Measurements from ENCODE around the gene TGFBR3.

Gene TGFBR3

GRCh38 chr1:91885716-91886506, at the start of gene TGFBR3:
TGFBR3 (minus strand) TSS chr1:91886151; CDS start chr1:91861531, 24,620 bp downstream.
- FAIRE-seq, result no peak

DNA sequence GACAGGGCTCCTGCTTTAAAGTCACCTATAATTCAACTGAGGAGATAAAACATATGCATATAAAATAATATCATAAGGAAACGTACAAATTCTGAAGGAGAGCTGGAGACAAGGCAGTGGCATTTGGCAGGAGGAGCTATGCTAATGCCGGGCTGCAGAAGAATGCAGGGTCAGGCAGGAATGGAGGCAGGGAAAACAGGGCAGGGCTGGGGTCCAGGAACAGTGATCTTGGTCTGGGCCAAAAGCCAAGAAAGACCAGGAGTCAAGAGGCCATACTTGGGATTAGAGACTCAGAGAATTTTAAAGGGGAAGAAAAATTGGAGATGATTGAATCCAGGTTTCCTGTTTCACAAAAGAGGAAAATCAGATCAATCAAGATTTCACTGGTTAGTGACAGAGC, 43.3 kb upstream of the TGFBR3 start:
- no peak for FAIRE-seq

- FAIRE-seq, result no peak
Observed at GRCh38 chr1:91928026-91928425, 42.1 kb upstream of the TGFBR3 start.

- no peak for FAIRE-seq
Observed at GRCh38 chr1:91925644-91926435, 39.9 kb upstream of the TGFBR3 start.

DNA sequence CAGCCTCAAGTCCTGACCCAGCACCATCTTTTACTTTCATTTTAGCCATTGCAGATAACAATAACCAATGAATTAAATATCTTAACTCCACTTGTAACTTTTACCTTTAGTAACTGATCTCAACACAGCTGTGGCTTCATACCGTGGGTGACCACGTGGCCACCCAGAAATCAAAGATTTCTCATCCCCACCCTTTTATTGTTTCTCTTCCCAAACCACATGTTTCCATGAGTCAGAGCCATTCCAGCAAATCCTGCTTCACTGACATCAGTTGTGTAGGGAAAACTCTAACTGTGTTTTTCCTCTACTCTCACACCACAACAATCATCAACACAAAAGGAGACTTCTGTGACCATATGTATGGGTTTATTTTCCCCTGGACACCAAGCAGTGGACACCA, 38.2 kb upstream of the TGFBR3 start:
- no peak for FAIRE-seq

GRCh38 chr1:91919962-91920361, 34.0 kb upstream of the TGFBR3 start:
- no peak for FAIRE-seq

- FAIRE-seq, result no peak
Observed at GRCh38 chr1:91916811-91917460, 31.0 kb upstream of the TGFBR3 start.

DNA sequence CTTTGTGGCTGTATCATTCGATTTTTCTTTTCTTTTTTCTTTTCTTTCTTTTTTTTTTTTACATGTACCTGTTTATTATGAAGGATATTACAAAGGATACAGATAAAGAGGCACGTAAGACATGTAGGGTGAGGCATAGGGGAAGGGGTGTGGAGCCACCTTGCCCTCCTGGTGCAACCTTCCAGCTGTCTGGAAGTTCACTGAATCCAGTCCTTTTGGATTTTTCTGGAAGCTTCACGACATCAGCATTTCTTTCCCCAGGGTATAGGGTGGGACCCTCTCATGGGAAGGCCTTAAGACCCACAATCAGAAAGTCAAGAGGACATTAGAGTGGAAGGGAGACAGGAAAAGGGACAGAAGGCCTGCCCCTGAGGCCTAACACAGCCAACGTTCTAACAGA, 30.1 kb upstream of the TGFBR3 start:
- FAIRE-seq, result no peak

GRCh38 chr1:91913018-91913417, 27.1 kb upstream of the TGFBR3 start:
- FAIRE-seq, result no peak

DNA sequence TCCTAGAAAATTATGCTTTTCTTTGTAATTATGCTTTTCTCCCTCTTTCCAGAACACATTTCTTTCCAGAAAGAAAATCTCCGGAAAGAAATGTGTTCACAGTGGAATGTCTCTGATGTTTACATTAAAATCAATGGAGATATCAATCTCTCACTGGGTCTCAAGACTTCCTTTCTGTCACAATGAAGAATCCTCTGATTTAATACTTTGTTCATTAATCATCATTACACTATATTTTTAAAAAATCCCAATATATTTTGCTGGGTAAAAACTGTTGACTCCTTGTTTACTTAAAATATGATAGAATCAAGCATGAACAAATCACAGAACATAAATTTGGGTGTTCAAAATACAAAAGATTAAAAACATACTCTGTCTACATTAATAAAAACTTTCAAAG, 26.3 kb upstream of the TGFBR3 start:
- no peak for FAIRE-seq

DNA sequence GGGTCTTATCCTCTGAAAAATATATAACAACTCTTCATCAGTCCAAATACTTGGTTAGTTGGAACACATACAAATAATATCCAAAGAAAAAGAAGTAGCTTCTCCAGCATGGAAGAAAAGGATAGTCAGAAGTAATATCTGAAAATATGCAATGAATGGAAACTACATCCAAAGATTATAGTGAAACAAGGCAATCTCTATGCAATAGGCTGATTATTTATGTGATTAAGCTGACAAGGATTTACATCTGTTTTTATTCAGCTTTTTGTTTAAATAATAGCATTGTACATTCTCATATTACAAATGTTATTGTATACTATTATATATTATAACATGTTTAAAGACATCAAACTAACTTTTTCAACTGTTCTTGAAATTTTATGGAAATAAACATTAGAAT, 15.3 kb upstream of the TGFBR3 start:
- no peak for FAIRE-seq

DNA sequence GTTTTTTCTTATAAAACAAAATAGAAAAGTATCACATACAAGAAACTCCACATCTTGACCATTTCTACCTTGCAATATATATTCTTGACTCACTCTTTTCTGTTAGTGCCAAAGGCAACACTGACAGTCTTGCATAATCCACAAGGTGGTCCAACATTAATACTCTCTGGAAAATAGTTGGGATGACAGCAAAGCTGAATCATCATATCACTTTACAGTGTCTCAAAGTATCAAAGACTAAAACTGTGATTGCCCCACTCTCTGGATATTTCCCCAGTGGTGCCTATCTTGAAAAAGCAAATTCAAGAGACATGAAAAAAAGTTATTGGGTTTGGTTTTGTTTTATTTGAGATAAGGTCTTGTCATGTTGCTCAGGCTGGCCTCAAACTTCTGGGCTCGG, 14.6 kb upstream of the TGFBR3 start:
- FAIRE-seq, result no peak

DNA sequence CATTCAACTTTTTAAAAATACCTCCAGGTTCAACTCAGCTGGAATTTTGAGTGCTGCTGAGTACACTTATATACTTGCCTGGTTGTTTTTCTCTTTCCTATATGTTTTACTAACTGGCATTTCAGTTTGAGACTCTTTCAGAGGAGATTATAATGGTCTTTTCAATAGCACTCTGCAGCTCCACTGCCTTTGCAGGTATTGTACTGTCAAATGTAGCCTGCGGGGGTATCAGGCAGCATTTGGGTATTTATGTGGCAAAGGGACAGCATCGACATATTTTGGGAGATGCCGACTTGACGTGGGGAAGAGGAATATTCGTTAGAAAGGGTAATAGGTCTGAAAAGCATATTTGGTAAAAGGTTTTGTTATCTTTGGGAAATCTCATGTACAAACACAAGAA, 11.1 kb upstream of the TGFBR3 start:
- no peak for FAIRE-seq

DNA sequence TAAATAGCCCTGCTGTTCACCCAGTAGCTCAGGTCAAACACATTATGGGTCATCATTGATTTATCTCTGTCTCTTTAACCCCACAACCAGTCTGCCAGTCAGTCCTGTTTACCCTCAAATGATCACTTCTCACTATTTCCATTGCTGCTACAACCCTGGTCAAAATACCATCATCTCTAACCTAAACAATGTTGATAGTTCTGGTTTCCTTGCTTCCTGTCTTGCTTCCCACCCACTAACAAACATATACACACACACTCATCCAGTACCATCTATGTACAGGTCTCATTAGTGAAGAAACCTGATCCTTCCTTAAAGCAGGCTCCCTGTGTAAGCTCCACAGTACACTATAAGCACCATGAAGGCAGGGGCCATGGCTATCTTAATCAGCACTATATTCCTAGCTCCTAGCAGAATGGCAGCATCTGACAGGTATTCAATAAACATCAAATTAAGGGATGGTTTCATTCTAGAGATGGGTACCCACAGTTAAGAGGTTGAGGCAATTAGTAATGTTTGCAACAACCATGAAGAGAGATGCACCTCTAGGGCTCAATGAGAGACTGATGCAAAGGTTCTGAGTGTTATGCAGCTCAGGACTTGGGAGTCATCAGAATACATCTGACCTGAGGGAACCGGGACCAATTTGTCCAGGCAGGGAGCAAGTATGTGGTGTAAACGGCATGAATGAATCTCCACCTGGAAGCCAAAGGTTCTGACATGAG, 10.0 kb upstream of the TGFBR3 start:
- FAIRE-seq, result no peak

- no peak for FAIRE-seq
Observed at GRCh38 chr1:91894036-91894761, 8.2 kb upstream of the TGFBR3 start.

DNA sequence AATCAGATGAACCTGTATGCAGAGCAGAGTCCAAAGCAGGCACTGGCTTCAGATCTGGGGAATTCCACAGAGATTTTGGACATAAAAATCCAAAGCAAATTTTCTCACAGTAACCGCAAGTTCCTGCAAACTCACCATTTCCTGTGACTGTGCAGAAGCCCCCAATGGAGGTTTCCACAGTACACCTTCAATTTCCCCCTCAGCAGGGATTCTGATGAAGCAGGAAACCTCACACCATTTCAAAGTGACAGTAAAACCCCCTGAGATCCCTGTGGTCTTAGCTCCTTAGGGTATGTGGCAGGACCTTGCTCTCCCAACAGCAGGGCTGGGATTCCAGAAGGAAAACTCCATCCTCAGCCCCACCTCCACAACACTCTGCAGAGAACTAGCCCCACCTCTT, 6.0 kb upstream of the TGFBR3 start:
- FAIRE-seq, result no peak

GRCh38 chr1:91891454-91891853, 5.5 kb upstream of the TGFBR3 start:
- FAIRE-seq, result no peak

DNA sequence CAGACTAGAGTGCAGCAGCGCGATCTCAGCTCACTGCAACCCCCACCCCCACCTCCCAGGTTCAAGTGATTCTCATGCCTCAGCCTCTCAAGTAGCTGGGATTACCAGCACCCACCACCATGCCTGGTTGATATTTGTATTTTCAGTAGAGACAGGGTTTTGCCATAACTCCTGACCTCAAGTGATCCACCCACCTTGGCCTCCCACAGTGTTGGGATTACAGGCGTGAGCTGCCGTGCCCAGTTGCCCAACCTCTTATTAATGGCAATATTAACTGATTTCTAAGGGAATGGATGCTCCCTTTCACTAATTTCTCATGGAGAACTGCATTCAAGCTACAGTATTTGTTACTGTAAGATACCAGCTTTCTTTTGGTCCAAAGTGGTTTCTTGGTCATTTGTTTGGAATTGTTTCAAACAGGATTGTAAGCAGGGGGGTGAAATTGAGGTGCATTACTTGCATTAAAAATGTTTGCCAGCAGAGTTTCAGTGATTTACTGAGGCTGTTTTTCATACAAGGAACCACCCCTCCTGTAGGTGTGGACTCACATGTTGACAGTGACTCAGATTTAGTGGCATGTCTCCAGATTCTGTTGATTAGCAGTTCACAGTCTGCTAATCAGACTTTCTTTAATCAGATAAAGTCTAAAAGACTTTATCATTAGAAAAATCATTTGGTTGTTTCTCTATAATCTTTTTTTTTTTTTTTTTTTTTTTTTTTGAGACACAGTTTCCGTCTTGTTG, 3.9 kb upstream of the TGFBR3 start:
- no peak for FAIRE-seq

DNA sequence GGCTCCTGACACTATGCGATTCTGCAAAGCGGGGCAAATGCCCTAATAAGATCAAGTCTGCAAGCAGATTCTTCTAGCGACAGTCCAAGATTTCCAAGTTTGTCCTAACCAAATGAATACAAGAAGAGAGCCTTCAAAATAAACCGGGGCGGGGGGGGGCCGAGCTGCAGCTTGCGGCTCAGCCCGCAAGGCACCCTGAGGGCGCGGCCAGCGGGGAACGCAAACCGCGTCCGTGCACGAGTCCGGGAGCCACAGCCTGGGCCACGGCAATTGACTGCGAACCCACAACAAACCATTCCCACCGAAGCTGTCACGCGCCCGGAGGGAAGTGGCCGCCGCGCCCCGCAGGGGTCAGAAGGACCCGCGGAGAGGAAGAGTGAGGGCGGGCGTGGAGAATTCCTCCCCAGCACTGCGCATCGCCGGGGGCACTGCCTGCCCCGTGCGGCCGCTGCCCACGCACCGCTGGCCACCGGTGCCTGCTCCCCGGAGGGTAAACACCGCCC, 687 bp downstream of the TGFBR3 start:
- FAIRE-seq, result no peak

DNA sequence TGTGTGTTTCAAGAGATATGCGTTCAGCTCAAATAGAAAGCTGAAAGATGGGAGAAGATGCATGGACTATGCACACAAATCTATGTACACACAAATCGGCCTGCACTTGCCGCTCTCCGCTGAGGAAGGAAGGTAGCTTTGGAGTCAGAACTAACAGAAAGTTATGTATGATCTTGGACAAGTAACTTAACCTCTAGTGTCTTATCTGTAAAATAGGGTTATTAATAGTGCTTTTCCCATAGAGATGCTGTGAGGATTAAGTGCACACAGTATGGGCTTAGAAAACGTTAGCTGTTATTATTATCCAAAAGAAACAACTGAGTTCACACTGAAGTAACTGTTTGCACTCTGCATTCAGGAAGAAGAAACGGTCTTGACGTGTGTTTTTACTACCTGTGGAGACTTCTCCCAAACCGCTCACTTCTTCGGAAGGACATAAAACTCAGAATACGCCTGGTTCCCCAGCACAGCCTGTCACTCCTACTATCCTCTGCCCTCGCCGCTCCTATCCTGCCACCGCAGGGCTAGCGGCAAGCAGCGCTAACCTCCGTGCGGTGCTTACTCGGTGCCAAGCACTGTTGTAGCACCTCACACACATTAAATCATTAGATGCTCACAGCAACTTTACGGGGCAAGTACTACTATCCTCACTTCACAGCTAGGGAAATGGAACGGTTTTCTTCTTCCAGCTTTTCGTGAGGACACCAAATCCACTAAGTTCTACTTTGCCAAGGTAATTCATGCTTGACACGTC, 1.3 kb downstream of the TGFBR3 start:
- FAIRE-seq, result no peak

- no peak for FAIRE-seq
Observed at GRCh38 chr1:91883470-91883869, 2.5 kb downstream of the TGFBR3 start.

Data from colon (tissue), 2 donors.